ENCODE results near the gene CFAP90.

Gene CFAP90

DNA sequence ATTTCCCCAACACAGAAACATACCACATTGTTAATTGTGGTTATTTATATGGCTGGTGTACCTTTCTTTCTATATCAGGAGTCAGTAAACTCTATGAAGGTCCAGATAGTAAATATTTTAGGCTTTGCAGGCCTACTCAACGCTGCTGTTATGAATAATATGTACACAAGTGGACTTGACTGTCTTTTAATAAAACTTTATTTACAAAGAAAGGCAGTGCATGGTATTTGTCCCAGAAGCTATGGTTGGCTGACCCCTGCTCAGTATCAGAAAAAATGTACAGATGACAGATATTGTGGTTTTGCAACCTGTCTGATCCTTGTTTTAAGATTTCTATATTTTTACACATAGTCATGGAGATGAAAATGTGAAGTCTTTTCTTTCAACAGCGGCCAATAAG, 23.7 kb upstream of the CFAP90 start:
- H3K36me3 Mint-ChIP-seq (ENCODE audit: low read depth), result peaks cover 47% of the 10 kb centered on the region
- no peak overlapping the region for H3K4me3 Mint-ChIP-seq
- H3K9me3 Mint-ChIP-seq, result no peaks in the 10 kb centered on the region
- no peaks in the 10 kb centered on the region for H3K27me3 Mint-ChIP-seq (ENCODE audit: low read depth)
- H3K4me1 Mint-ChIP-seq (ENCODE audit: low read depth), result peaks cover 63% of the 10 kb centered on the region
- H3K27ac Mint-ChIP-seq, result no peak overlapping the region

DNA sequence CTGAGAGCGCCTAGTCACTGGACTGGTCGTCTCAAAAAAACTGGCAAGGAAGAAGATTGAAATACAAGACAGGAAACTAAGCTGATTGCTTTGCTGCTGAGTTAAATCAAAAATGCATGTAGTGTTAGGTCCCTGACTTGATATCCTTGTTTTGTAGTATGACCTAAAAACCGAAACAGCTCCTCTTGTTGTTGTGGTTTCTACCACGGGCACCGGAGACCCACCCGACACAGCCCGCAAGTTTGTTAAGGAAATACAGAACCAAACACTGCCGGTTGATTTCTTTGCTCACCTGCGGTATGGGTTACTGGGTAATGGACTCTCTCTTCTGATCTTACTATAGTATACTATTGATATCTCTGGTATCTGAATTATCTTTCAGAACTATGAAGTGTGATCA, 22.3 kb upstream of the CFAP90 start:
- H3K4me3 Mint-ChIP-seq, result peak overlapping the region; percentile 50
- H3K9me3 Mint-ChIP-seq, result no peaks in the 10 kb centered on the region
- H3K4me1 Mint-ChIP-seq (ENCODE audit: low read depth), result peaks cover 54% of the 10 kb centered on the region
- H3K27me3 Mint-ChIP-seq (ENCODE audit: low read depth), result no peaks in the 10 kb centered on the region
- peak overlapping the region; percentile 31 for H3K27ac Mint-ChIP-seq
- H3K36me3 Mint-ChIP-seq (ENCODE audit: low read depth), result peaks cover 43% of the 10 kb centered on the region

DNA sequence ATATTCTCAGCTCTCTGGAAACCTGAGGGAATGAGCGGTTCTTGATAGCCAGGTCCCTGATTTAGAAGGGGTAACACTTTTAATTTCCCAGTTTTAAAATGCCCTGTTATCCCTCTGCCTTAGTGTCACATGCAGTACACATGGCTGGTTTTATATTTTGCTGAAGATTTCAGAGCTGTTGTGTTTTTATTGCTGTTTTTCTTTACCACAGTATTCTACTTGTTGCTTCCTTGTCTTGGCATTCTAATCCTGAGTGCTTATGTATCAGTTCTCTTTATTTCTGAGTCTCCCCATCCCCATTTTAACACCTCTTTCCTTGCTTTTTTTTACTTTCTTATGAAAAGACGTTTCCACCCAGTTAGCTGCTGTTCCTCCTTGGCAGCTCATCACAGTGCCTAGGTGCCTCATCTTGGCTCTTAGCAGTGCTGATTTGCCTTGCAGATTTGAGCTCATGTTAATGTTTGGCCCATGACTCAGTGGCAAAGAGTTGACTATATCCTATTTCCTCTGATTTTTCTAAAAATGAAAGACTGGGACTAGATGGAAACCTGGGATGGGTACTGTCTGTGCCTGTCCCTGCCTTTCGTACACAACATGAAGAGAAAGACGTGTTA, 21.7 kb upstream of the CFAP90 start:
- peaks cover 48% of the 10 kb centered on the region for H3K4me1 Mint-ChIP-seq (ENCODE audit: low read depth)
- no peaks in the 10 kb centered on the region for H3K9me3 Mint-ChIP-seq
- H3K27ac Mint-ChIP-seq, result peak overlapping the region; percentile 31
- peaks cover 37% of the 10 kb centered on the region for H3K36me3 Mint-ChIP-seq (ENCODE audit: low read depth)
- H3K4me3 Mint-ChIP-seq, result peak overlapping the region; percentile 50
- H3K27me3 Mint-ChIP-seq (ENCODE audit: low read depth), result no peaks in the 10 kb centered on the region

DNA sequence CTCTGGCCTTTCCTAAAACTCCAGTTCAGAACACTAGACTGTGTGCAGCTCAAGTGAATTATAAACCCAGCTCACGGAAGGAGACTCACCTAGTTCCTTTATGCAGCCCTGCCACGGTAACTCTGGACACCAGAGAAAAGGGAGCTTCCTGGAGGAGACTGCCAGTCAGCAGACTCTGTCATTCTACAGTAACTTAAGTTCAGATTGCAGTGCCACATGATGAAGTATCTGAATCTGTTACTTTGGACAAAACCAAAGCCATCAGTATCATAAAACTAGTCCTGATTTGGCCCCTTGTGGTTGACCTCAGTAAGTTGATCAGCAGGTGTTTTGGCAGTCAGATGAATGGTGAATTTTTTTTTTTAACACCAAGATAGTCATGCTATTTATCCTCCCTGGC, 20.7 kb upstream of the CFAP90 start:
- Mint-ChIP-seq H3K4me3 (no peak overlapping the region), H3K27me3 (ENCODE audit: low read depth) (no peaks in the 10 kb centered on the region), H3K36me3 (ENCODE audit: low read depth) (peaks cover 40% of the 10 kb centered on the region), H3K4me1 (ENCODE audit: low read depth) (peaks cover 51% of the 10 kb centered on the region), H3K27ac (no peak overlapping the region), H3K9me3 (no peaks in the 10 kb centered on the region)

DNA sequence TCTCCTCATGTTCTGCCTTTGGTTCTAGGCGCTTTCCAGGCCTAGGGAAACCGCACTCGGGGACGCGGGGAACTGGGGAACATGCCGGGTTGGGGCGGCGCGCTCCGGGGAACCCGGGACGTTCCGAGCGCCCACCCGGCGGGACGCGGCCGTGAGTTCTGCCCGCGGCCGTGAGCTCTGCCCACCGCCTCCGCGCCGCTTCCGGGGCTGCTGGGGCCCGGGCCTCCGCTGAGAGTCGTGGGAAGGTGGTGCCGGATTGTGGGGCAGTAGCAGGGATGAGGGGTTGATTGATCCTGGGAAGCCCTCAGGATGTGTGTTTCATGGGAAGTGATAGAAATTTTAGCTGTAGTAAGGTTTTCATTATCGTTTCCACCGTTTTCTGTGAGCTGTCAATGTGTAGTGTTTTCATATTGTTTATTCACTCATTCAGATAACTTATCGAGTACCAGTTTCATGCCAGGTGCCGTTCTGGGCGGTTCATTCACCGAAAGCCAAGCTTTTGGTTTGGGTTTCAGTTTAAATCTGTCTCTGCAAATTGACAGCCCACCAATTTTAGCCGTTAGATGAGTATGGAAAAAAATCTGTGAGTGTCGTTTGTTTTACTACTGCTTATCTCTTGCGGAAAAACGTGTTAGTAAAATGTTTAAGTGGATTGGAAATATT, 18.7 kb upstream of the CFAP90 start:
- Mint-ChIP-seq H3K27me3 (ENCODE audit: low read depth) (no peaks in the 10 kb centered on the region), H3K27ac (peak overlapping the region; percentile 70), H3K9me3 (no peaks in the 10 kb centered on the region), H3K4me3 (peak overlapping the region; percentile 91), H3K36me3 (ENCODE audit: low read depth) (peaks cover 38% of the 10 kb centered on the region), H3K4me1 (ENCODE audit: low read depth) (peaks cover 61% of the 10 kb centered on the region)

DNA sequence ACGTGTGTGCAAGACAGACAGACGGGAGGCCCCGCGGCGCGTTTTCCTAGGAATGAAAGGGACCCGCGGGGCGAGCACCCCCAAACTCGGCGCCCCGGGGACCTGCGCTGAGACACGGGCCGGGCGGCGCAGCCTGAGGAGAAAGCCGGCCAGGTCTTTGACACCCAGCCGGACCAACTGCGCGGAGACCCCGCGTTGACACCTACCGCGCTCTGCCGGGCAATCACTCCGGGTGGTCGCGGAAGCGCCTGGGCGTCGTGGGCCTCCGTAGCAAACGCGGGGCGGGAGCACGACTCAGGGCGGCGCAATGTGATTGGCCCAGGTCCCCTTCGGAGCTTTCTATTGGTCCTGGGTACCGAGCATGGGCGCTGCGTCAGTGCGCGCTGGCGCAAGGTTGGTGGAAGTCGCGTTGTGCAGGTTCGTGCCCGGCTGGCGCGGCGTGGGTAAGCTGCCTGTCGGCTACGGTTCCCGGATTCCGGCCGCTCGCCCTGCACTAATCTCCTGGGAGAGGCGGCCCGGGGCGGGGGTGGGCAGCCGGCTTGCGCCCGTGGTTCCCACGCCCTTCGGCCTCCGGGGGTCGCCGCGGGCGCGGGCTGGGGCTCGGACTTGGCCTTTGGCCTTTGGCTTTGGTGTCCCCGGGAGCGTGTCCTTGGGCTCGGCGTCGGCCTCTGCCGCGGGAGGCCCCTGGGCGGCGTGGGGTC, 18.0 kb upstream of the CFAP90 start, which contains the start of the genes FASTKD3 and MTRR:
Gene FASTKD3, minus strand, starts transcription at position 259 of the 701 bp plus-strand sequence. CDS start 948 bp downstream, outside the sequence.
Gene MTRR, plus strand, starts transcription at position 376 of the 701 bp plus-strand sequence. CDS start 1,647 bp downstream, outside the sequence.
- H3K9me3 Mint-ChIP-seq, result no peaks in the 10 kb centered on the region
- H3K4me3 Mint-ChIP-seq, result peak within 1 kb of the TSS; percentile 94

DNA sequence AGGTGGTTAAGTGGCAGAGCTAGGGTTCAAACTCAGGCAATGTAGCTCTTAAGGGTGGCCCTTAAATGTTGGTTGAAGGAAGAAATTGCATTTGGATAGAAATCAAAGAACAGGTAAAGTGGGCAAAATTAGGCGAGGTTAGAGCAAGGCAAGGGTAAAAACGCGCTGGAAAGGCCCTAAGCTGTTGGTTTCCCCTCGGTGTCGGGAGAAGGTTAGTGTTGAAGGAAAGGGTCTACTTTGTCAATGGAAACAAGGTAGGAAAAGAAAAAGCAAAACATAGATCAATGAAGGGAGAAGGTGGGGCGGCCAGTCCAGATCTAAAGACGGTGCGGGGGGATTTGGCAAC, 17.5 kb upstream of the CFAP90 start:
- Mint-ChIP-seq H3K27me3 (ENCODE audit: low read depth) (no peaks in the 10 kb centered on the region), H3K4me1 (ENCODE audit: low read depth) (peaks cover 54% of the 10 kb centered on the region), H3K4me3 (peak overlapping the region; percentile 94), H3K36me3 (ENCODE audit: low read depth) (peaks cover 34% of the 10 kb centered on the region), H3K27ac (peak overlapping the region; percentile 81), H3K9me3 (no peaks in the 10 kb centered on the region)

More for the DNA sequence above, 18.0 kb upstream of the CFAP90 start, which contains the start of the genes FASTKD3 and MTRR:
- Mint-ChIP-seq H3K4me1 (ENCODE audit: low read depth) (peaks cover 58% of the 10 kb centered on the region), H3K36me3 (ENCODE audit: low read depth) (peaks cover 38% of the 10 kb centered on the region), H3K27ac (peak within 1 kb of the TSS; percentile 81), H3K27me3 (ENCODE audit: low read depth) (no peaks in the 10 kb centered on the region)

DNA sequence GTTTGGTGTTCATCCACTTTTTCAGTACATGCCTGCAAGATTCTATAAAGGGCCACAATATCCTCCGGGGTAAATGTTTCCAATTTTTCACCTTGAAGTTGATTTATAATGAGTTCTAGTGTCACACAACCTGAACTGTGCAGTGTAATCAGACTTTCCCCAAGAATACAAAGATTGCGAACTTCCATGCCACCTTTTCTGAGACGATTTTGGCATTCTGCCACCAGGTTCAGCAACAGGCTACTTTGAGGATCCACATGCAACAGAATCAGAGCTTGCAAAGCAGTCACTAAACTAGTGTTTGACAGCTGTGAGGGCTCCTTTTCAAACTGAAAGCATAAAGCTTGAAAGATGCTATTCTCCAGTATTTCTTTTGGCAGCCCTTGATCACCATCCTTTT, 16.3 kb upstream of the CFAP90 start:
- no peaks in the 10 kb centered on the region for H3K27me3 Mint-ChIP-seq (ENCODE audit: low read depth)
- H3K9me3 Mint-ChIP-seq, result no peaks in the 10 kb centered on the region
- H3K36me3 Mint-ChIP-seq (ENCODE audit: low read depth), result peaks cover 35% of the 10 kb centered on the region
- H3K27ac Mint-ChIP-seq, result no peak overlapping the region
- H3K4me1 Mint-ChIP-seq (ENCODE audit: low read depth), result peaks cover 45% of the 10 kb centered on the region
- peak overlapping the region; percentile 94 for H3K4me3 Mint-ChIP-seq

DNA sequence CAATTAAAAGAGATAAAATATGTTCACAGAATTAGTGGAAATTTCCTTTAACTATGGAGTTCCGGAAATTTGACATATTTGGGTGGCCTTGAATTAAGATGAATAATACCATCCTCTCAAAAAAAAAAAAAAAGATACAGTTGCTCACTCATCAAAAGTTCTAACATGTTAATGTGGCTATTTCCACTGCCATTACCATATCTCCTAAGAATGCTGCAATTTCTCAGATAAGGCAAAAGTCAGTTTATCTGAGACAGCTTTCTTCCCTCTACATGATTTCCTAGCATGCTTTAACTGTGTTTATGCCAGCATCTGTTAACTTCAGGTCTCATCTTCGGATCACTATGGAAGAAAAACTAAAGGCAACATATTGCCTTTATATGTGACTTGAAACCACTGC, 15.3 kb upstream of the CFAP90 start:
- H3K4me1 Mint-ChIP-seq (ENCODE audit: low read depth), result peaks cover 35% of the 10 kb centered on the region
- no peak overlapping the region for H3K27ac Mint-ChIP-seq
- no peak overlapping the region for H3K4me3 Mint-ChIP-seq
- H3K36me3 Mint-ChIP-seq (ENCODE audit: low read depth), result peaks cover 35% of the 10 kb centered on the region
- no peaks in the 10 kb centered on the region for H3K27me3 Mint-ChIP-seq (ENCODE audit: low read depth)
- H3K9me3 Mint-ChIP-seq, result no peaks in the 10 kb centered on the region

DNA sequence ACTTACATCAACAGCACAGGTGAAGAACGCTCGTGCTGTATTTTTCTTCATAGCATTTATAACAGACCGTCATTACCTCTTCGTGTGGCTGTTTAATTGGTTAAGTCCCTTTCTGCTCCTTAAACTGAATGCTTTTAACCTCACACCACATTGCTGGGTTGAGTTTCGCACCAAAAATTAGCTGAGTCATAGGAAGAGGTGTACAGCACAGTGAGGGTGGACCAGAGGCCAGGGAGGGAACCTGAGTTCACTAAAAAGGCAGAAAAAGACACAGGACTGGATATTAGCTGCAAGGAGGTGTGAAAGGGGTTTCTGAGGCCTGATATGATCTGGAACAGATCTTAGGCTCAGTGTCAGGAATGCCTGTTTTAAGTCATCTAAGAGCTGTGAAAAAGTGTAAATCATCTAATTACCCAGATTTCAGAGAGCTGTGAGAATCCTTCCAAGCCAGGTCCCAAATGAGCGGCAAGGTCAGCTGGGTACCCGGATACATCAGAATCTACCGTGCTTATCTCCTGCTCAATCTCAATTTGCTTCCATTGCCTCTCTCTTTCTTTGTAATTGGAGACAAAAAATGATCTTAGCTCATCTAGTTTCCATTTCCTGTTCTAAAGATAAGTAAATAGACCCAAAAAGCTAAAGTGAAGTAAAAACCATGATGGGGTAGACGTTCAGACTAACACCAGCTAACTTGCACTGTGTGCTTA, 7.1 kb upstream of the CFAP90 start:
- Mint-ChIP-seq H3K27ac (peak overlapping the region; percentile 88), H3K4me1 (ENCODE audit: low read depth) (peaks cover 23% of the 10 kb centered on the region), H3K4me3 (no peak overlapping the region), H3K9me3 (peaks cover 3% of the 10 kb centered on the region), H3K36me3 (ENCODE audit: low read depth) (peaks cover 20% of the 10 kb centered on the region), H3K27me3 (ENCODE audit: low read depth) (no peaks in the 10 kb centered on the region)

DNA sequence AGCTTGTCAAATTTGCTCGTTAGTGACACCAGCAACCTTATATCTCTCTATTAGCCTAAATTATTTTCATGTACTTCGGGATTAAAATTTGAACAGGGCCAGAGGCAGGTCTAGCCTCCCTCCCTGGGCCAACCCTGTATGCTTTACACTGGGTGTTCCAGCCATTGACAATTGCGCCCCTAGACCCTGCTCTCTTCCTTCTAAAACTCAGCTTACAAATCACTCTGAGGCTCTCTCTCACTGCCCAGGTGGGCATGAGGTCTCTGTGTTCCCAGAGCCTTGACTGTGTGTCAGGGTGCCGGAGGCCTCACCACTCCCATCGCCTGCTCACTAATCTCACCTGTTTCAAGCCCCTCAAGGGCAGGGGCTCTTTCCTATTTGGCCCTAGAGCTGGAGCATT, 6.4 kb upstream of the CFAP90 start:
- H3K9me3 Mint-ChIP-seq, result peaks cover 6% of the 10 kb centered on the region
- H3K36me3 Mint-ChIP-seq (ENCODE audit: low read depth), result peaks cover 15% of the 10 kb centered on the region
- no peaks in the 10 kb centered on the region for H3K27me3 Mint-ChIP-seq (ENCODE audit: low read depth)
- H3K4me1 Mint-ChIP-seq (ENCODE audit: low read depth), result peaks cover 26% of the 10 kb centered on the region
- H3K4me3 Mint-ChIP-seq, result no peak overlapping the region
- peak overlapping the region; percentile 71 for H3K27ac Mint-ChIP-seq

DNA sequence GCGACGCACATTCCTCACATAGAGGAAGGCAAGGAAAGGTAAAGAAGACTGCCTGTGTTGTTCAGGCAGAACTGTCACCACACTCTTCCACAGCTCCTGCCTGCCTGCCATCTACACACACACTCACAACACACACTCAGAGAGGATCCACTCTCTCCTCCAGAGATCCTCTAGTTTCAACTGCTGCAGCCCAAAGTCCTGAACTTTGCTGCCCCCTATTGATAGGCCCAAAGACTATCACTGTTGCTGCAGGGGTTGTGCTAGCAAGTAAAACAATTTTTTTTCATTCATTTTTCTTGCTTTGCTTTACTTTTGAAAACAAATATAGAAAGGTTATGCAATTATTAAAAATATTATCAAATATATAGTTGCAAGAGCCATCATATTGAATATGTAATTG, 5.9 kb upstream of the CFAP90 start:
- H3K4me1 Mint-ChIP-seq (ENCODE audit: low read depth), result peaks cover 29% of the 10 kb centered on the region
- no peak overlapping the region for H3K4me3 Mint-ChIP-seq
- H3K27ac Mint-ChIP-seq, result no peak overlapping the region
- H3K27me3 Mint-ChIP-seq (ENCODE audit: low read depth), result peaks cover 2% of the 10 kb centered on the region
- H3K36me3 Mint-ChIP-seq (ENCODE audit: low read depth), result peaks cover 14% of the 10 kb centered on the region
- H3K9me3 Mint-ChIP-seq, result peaks cover 8% of the 10 kb centered on the region

DNA sequence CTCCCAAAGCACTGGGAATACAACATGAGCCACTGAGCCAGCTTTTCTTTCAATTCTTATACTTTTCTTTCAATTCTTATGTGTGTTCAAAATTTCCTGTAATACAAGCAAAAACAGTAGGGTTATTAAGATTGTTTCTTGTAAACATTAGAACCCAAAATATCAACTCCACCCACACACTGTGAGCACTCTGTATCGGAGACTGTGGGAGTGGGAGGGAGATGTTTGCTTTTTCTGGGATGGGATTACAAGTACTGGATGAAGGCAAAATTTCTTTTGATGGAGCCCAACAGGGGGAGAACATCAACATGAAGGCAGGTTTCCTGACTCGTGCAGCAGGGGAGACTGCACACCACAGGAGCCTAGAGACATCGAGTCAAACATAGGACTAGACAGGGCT, 4.7 kb upstream of the CFAP90 start:
- H3K36me3 Mint-ChIP-seq (ENCODE audit: low read depth), result peaks cover 9% of the 10 kb centered on the region
- peaks cover 8% of the 10 kb centered on the region for H3K9me3 Mint-ChIP-seq
- peaks cover 34% of the 10 kb centered on the region for H3K4me1 Mint-ChIP-seq (ENCODE audit: low read depth)
- no peak overlapping the region for H3K27ac Mint-ChIP-seq
- peaks cover 9% of the 10 kb centered on the region for H3K27me3 Mint-ChIP-seq (ENCODE audit: low read depth)
- no peak overlapping the region for H3K4me3 Mint-ChIP-seq

DNA sequence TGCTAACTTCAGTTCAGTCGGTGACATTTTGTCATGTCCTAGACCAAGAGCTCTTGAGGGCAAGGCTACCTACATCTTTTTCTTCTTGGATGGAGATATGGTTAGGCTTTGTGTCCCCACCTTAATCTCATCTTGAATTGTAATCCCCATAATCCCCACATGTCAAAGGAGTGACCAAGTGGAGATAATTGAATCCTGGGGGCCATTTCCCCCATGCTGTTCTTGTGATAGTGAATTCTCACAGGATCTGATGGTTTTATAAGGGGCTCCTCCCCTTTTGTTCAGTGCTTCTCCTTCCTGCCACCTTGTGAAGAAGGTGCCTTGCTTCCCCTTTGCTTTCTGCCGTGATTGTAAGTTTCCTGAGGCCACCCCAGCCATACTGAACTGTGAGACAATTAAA, 2.1 kb upstream of the CFAP90 start:
- peaks cover 25% of the 10 kb centered on the region for H3K4me1 Mint-ChIP-seq (ENCODE audit: low read depth)
- no peak overlapping the region for H3K27ac Mint-ChIP-seq
- no peak overlapping the region for H3K4me3 Mint-ChIP-seq
- peaks cover 31% of the 10 kb centered on the region for H3K27me3 Mint-ChIP-seq (ENCODE audit: low read depth)
- peaks cover 8% of the 10 kb centered on the region for H3K9me3 Mint-ChIP-seq
- no peaks in the 10 kb centered on the region for H3K36me3 Mint-ChIP-seq (ENCODE audit: low read depth)
